Measurements from ENCODE around the gene SYT8. TPM values are rescaled to one million over a fixed set of nuclear protein-coding genes. Genes with fewer than 3 reads are reported as not detected.

The SYT8 gene
- total RNA-seq, 1 experiment from 2014 or later: 1.0 TPM

DNA sequence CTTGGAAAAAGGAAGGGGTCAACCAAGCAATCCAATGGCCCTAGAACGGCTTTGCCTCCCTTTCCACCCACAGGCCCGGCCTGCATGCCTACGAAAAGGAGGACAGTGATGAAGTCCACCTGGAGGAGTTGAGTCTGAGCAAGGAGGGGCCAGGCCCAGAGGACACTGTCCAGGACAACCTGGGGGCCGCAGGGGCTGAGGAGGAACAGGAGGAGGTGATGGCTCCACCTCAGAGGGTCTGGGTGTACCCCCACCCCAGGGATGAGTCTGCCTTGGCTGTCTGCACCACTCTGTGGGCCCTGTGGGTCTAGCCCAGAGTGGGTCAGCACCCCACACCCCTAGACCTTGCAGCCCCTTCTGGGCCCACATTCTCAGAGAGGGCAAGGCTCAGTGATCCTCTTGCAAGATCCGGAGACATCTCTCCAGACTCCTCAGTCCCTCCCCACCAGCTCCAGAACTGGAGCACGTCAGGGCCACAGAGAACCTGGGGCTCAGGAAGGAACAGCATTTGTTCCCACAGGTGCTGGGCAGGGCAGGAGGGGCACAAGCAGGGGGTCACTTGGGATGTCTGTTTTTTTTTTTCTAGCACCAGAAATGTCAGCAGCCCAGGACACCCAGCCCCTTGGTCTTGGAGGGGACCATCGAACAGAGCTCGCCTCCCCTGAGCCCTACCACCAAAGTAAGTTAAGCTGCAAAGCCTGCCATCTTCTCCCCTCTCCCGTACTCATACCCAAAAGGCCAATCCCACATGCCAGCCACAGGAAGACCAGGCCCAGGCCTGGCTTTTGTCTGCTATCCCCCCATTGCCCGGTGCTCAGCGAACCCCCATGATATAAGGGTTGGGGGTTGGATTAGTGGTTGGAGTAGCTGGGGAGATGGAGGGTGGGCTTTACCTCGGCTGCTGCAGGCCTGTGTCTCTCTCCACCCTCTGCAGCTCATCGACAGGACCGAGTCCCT, 48.8 kb downstream of the SYT8 start:
- no peaks in the 10 kb centered on the region for H3K9me2 ChIP-seq (ENCODE audit: insufficient read depth)
- H3K27ac ChIP-seq (ENCODE audit: low read depth, low read length): no peak overlapping the region
- intact Hi-C loops (cut with micrococcal nuclease): loop anchor here (5.0 kb wide), 2 partner anchors 34 to 231 kb away; partner anchors contain the start of gene TNNT3
- no TSS peak for BruUV-seq (replicated peaks)
- no peak for TF ChIP-seq TCF7L2 (IDR thresholded peaks at IDR 0.05; ENCODE audit: borderline replicate concordance, extremely low read depth, insufficient read depth, insufficient read length)
- TF ChIP-seq ZNF274 (IDR thresholded peaks at IDR 0.05; ENCODE audit: low read depth, low read length): no peak
- TF ChIP-seq ELF1 (IDR thresholded peaks at IDR 0.05; ENCODE audit: borderline replicate concordance, low read depth): no peak
- no peak for TF ChIP-seq CBX3 (IDR thresholded peaks at IDR 0.05; ENCODE audit: low read depth)
- TF ChIP-seq, protein P1, sequence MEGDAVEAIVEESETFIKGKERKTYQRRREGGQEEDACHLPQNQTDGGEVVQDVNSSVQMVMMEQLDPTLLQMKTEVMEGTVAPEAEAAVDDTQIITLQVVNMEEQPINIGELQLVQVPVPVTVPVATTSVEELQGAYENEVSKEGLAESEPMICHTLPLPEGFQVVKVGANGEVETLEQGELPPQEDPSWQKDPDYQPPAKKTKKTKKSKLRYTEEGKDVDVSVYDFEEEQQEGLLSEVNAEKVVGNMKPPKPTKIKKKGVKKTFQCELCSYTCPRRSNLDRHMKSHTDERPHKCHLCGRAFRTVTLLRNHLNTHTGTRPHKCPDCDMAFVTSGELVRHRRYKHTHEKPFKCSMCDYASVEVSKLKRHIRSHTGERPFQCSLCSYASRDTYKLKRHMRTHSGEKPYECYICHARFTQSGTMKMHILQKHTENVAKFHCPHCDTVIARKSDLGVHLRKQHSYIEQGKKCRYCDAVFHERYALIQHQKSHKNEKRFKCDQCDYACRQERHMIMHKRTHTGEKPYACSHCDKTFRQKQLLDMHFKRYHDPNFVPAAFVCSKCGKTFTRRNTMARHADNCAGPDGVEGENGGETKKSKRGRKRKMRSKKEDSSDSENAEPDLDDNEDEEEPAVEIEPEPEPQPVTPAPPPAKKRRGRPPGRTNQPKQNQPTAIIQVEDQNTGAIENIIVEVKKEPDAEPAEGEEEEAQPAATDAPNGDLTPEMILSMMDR (IDR thresholded peaks at IDR 0.05 in 2 of 3, conservative IDR thresholded peaks at IDR 0.05 in 1 of 3; ENCODE audit: borderline replicate concordance in 1 of 3, insufficient read depth in 1 of 3, low read depth in 2 of 3, low read length in 2 of 3): no peak
- TF ChIP-seq, protein P2, sequence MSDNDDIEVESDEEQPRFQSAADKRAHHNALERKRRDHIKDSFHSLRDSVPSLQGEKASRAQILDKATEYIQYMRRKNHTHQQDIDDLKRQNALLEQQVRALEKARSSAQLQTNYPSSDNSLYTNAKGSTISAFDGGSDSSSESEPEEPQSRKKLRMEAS (IDR thresholded peaks at IDR 0.05): no peak
- TF ChIP-seq JUND (IDR thresholded peaks at IDR 0.05): no peak
- TF ChIP-seq SP1 (IDR thresholded peaks at IDR 0.05; ENCODE audit: low read depth): no peak
- TF ChIP-seq, protein P3, sequence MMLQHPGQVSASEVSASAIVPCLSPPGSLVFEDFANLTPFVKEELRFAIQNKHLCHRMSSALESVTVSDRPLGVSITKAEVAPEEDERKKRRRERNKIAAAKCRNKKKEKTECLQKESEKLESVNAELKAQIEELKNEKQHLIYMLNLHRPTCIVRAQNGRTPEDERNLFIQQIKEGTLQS (IDR thresholded peaks at IDR 0.05): no peak
- no peak for TF ChIP-seq EZH2phosphoT487 (IDR thresholded peaks at IDR 0.05; ENCODE audit: borderline replicate concordance)
- TF ChIP-seq POLR2AphosphoS5 (IDR thresholded peaks at IDR 0.05; ENCODE audit: low read depth, low read length): no peak
- no peak for TF ChIP-seq EZH2 (IDR thresholded peaks at IDR 0.05)
- TF ChIP-seq CEBPB (IDR thresholded peaks at IDR 0.05; ENCODE audit: low read depth): no peak
- TF ChIP-seq RAD21 (IDR thresholded peaks at IDR 0.05; ENCODE audit: low read depth): no peak
- POLR2A ChIA-PET: interaction anchor here (1.3 kb wide), 1 partner anchor 268 kb away, joined by 5 read pairs; no protein-coding TSS in a partner anchor
- no peak overlapping the region for H3K9ac ChIP-seq (ENCODE audit: low read length)
- no peaks in the 10 kb centered on the region for H4K20me1 ChIP-seq (ENCODE audit: insufficient read depth)
- H3K79me2 ChIP-seq (ENCODE audit: insufficient read depth, low read length): no peaks in the 10 kb centered on the region
- RAD21 ChIA-PET (ENCODE audit: low non-redundant PET in 1 of 2, low total read pairs in 2 of 2, uncharacterized antibody in 2 of 2, unreplicated experiment in 2 of 2): interaction anchor here in 1 of 2 experiments (1.3 kb wide), 1 partner anchor 273 kb away, joined by 6 read pairs; no protein-coding TSS in a partner anchor
- H3K4me1 ChIP-seq (ENCODE audit: control insufficient read depth in 1 of 2, insufficient read depth in 2 of 2, low read length in 2 of 2): no peaks in the 10 kb centered on the region
- H3K27me3 ChIP-seq (ENCODE audit: insufficient read depth, low read length): peaks cover 8% of the 10 kb centered on the region; the same call in 1 of the 2 replicates
- H3K4me2 ChIP-seq (ENCODE audit: low read length): no peak overlapping the region
- no peak overlapping the region for H2AFZ ChIP-seq (ENCODE audit: low read depth, low read length, poor library complexity, severe bottlenecking)
- H3K9me3 ChIP-seq (ENCODE audit: control insufficient read depth in 1 of 2, insufficient read depth in 1 of 2, low read depth in 1 of 2, low read length in 2 of 2): no peaks in the 10 kb centered on the region
- no peaks in the 10 kb centered on the region for H3K36me3 ChIP-seq (ENCODE audit: control insufficient read depth in 1 of 2, insufficient read depth in 2 of 2, low read length in 2 of 2)
- CTCF ChIA-PET: interaction anchor here (0.5 to 2.5 kb wide), 19 partner anchors 36 to 273 kb away, joined by 3 to 60 read pairs (median 5); partner anchors contain the start of genes H19, SYT8, TNNI2 and TNNT3
- no peak for DNase-seq (ENCODE audit: low read depth, low spot score)
- H3K4me3 ChIP-seq (replicated peaks in 1 of 2; ENCODE audit: low read depth in 1 of 2, low read length in 2 of 2): no peak overlapping the region
- no peak for ATAC-seq
